ENCODE data around the gene PPP1R16B.

Gene PPP1R16B

DNA sequence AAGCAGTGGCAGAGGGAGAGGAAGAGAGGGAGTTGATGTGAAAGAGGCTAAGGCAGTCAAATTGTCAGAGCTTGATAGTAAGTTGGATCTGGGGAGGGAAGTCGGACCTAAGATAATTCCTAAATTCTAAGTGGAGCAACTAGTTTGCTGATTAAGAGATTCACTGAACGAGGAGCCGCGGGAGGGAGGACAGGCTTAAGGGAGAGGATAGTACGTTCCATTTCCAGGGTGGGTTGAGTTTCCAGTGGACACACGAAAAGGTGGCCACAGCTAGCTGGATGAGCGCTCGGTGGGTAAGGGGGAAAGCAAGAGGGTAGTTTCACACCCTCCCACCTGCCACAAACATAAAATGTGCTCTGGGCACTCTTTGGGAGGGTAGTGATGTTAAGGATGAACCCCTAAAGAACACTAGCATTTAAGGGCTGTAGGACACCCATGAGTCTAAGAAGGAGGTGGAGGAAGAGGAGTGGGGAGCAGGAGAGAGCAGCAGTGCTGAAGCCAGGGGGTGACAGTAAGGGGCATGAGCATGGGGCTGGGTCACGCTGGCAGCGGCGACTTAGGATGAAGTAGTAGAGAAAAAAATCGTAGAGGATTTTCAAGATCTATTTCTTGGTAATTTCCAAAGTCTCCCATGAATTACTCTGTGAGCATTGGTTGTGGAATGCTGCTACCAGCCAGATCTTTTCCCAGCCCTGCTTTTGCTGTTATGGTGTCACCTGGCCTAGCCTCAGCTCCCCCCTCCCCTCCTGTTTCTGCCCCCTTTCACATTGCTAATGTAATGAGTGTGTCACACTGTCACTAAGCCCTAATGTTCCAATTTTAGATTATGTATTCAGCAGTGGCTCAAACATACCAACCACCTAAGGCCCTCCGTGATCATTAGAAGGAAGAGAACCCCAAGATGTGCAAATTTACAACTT lies 35.9 kb upstream of the PPP1R16B start:
- TF ChIP-seq EZH2phosphoT487 (IDR thresholded peaks at IDR 0.05; ENCODE audit: low read depth): no peak
- TF ChIP-seq, protein P1, sequence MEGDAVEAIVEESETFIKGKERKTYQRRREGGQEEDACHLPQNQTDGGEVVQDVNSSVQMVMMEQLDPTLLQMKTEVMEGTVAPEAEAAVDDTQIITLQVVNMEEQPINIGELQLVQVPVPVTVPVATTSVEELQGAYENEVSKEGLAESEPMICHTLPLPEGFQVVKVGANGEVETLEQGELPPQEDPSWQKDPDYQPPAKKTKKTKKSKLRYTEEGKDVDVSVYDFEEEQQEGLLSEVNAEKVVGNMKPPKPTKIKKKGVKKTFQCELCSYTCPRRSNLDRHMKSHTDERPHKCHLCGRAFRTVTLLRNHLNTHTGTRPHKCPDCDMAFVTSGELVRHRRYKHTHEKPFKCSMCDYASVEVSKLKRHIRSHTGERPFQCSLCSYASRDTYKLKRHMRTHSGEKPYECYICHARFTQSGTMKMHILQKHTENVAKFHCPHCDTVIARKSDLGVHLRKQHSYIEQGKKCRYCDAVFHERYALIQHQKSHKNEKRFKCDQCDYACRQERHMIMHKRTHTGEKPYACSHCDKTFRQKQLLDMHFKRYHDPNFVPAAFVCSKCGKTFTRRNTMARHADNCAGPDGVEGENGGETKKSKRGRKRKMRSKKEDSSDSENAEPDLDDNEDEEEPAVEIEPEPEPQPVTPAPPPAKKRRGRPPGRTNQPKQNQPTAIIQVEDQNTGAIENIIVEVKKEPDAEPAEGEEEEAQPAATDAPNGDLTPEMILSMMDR (IDR thresholded peaks at IDR 0.05; ENCODE audit: low read depth, low read length): no peak
- peaks cover 65% of the 10 kb centered on the region for H3K36me3 ChIP-seq (replicated peaks; ENCODE audit: low read depth, low read length)

DNA sequence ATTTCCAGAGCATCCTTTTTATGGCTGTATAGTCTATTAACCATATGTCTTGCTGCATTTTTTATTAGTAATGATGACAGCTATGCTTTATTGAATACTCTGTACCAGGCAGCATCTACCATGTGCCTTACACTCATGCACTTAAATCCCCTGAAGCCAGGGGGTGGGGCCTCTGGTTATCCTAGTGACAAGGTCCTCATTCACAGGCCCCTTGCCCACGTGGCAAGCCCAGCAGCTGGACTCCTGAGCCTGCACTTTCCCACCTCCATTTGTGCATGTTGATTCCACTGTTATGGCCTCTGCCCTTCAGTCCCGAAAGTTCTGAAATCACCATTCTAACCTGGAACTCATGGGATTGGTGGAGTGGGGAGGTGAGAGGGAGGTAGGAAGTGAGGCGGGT lies 35.0 kb upstream of the PPP1R16B start:
- no peaks in the 10 kb centered on the region for H4K20me1 ChIP-seq (ENCODE audit: insufficient read depth, low read length)
- no peaks in the 10 kb centered on the region for H3K27me3 ChIP-seq (ENCODE audit: low read depth, low read length)
- no peaks in the 10 kb centered on the region for H3K79me2 ChIP-seq (ENCODE audit: low read length)
- no peaks in the 10 kb centered on the region for H3K9me3 ChIP-seq (ENCODE audit: insufficient read depth, low read length)
- H3K9ac ChIP-seq (ENCODE audit: low read length): no peak overlapping the region
- no peak overlapping the region for H3K27ac ChIP-seq (ENCODE audit: low read length)
- no peak for TF ChIP-seq EZH2phosphoT487 (IDR thresholded peaks at IDR 0.05; ENCODE audit: low read depth)
- TF ChIP-seq, protein P1 (IDR thresholded peaks at IDR 0.05; ENCODE audit: low read depth, low read length): no peak
- H2AFZ ChIP-seq (ENCODE audit: low read depth, low read length): no peak overlapping the region
- peaks cover 65% of the 10 kb centered on the region for H3K36me3 ChIP-seq (replicated peaks; ENCODE audit: low read depth, low read length)
- no peak overlapping the region for H3K4me3 ChIP-seq (ENCODE audit: low read length)
- H3K4me1 ChIP-seq (ENCODE audit: low read length): no peaks in the 10 kb centered on the region
- no peak overlapping the region for H3K4me2 ChIP-seq (ENCODE audit: low read length)

More for the DNA sequence above, 35.9 kb upstream of the PPP1R16B start:
- Histone ChIP-seq H3K4me1 (ENCODE audit: low read length) (no peaks in the 10 kb centered on the region), H3K4me3 (ENCODE audit: low read length) (no peak overlapping the region), H3K27ac (ENCODE audit: low read length) (no peak overlapping the region), H4K20me1 (ENCODE audit: insufficient read depth, low read length) (no peaks in the 10 kb centered on the region), H3K9me3 (ENCODE audit: insufficient read depth, low read length) (no peaks in the 10 kb centered on the region), H2AFZ (ENCODE audit: low read depth, low read length) (no peak overlapping the region), H3K4me2 (ENCODE audit: low read length) (no peak overlapping the region), H3K79me2 (ENCODE audit: low read length) (no peaks in the 10 kb centered on the region), H3K9ac (ENCODE audit: low read length) (no peak overlapping the region), H3K27me3 (ENCODE audit: low read depth, low read length) (no peaks in the 10 kb centered on the region)

DNA sequence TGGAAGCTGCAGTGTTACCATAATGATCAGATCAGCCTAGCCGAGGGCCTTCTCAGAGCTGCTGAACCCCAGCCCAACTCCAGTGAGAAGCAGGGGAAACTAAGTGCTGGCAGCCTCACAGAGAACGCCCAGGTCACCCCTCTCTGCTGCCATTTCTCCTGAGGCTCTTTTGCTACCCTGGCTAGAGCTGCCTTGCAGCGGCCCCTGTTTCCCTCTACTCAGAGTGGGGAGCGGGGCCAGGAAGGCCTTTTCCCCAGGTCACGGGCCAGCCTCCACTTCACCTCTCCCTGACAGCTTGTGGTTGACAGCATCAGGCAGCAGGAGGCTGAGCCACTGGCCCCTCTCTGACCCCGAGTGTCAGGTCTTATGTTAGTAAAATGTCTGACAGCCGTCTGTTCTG lies 34.5 kb upstream of the PPP1R16B start:
- no peak overlapping the region for H3K9ac ChIP-seq (ENCODE audit: low read length)
- H3K27ac ChIP-seq (ENCODE audit: low read length): no peak overlapping the region
- H3K79me2 ChIP-seq (ENCODE audit: low read length): no peaks in the 10 kb centered on the region
- peaks cover 60% of the 10 kb centered on the region for H3K36me3 ChIP-seq (replicated peaks; ENCODE audit: low read depth, low read length)
- H3K27me3 ChIP-seq (ENCODE audit: low read depth, low read length): no peaks in the 10 kb centered on the region
- H3K4me1 ChIP-seq (ENCODE audit: low read length): no peaks in the 10 kb centered on the region
- H3K4me2 ChIP-seq (ENCODE audit: low read length): no peak overlapping the region
- H4K20me1 ChIP-seq (ENCODE audit: insufficient read depth, low read length): no peaks in the 10 kb centered on the region
- TF ChIP-seq, protein P1 (IDR thresholded peaks at IDR 0.05; ENCODE audit: low read depth, low read length): no peak
- TF ChIP-seq EZH2phosphoT487 (IDR thresholded peaks at IDR 0.05; ENCODE audit: low read depth): no peak
- no peak overlapping the region for H3K4me3 ChIP-seq (ENCODE audit: low read length)
- no peaks in the 10 kb centered on the region for H3K9me3 ChIP-seq (ENCODE audit: insufficient read depth, low read length)
- H2AFZ ChIP-seq (ENCODE audit: low read depth, low read length): no peak overlapping the region

DNA sequence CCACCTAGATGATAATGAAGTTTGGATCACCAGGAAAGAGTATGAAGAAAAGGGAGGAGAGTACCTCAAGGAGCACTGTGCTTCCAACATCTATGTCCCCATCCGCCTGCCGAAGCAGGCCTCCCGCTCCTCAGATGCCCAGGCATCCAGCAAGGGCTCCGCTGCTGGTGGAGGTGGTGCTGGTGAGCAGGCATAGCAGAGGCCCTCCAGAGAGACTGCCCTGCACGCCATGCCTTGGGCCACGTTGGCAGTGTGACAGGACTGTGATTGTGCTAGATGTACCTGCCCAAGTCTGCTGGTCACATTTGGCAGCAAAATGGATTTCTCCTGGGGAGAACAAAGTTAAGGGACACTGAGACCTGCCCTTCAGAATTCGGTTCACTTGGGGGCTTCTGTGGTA lies 33.9 kb upstream of the PPP1R16B start:
- Histone ChIP-seq H3K79me2 (ENCODE audit: low read length) (no peaks in the 10 kb centered on the region), H3K36me3 (replicated peaks; ENCODE audit: low read depth, low read length) (peaks cover 56% of the 10 kb centered on the region)
- TF ChIP-seq, protein P1 (IDR thresholded peaks at IDR 0.05; ENCODE audit: low read depth, low read length): no peak
- TF ChIP-seq EZH2phosphoT487 (IDR thresholded peaks at IDR 0.05; ENCODE audit: low read depth): no peak

More for the DNA sequence above, 33.9 kb upstream of the PPP1R16B start:
- Histone ChIP-seq H3K4me2 (ENCODE audit: low read length) (no peak overlapping the region), H3K27ac (ENCODE audit: low read length) (no peak overlapping the region), H3K4me3 (ENCODE audit: low read length) (no peak overlapping the region), H3K27me3 (ENCODE audit: low read depth, low read length) (no peaks in the 10 kb centered on the region), H2AFZ (ENCODE audit: low read depth, low read length) (no peak overlapping the region), H3K9ac (ENCODE audit: low read length) (no peak overlapping the region), H3K9me3 (ENCODE audit: insufficient read depth, low read length) (no peaks in the 10 kb centered on the region), H3K4me1 (ENCODE audit: low read length) (no peaks in the 10 kb centered on the region), H4K20me1 (ENCODE audit: insufficient read depth, low read length) (no peaks in the 10 kb centered on the region)
